Endothelial cell of hepatic sinusoid (primary cell): ENCODE data around the gene ZFP36.

Experiments
- in situ Hi-C: cut with HindIII; loops from 2 replicates; pipeline ENCODE4 v1.10.0; 2017; ENCODE audit warnings: low sequenced_read_pairs

The ZFP36 gene

DNA sequence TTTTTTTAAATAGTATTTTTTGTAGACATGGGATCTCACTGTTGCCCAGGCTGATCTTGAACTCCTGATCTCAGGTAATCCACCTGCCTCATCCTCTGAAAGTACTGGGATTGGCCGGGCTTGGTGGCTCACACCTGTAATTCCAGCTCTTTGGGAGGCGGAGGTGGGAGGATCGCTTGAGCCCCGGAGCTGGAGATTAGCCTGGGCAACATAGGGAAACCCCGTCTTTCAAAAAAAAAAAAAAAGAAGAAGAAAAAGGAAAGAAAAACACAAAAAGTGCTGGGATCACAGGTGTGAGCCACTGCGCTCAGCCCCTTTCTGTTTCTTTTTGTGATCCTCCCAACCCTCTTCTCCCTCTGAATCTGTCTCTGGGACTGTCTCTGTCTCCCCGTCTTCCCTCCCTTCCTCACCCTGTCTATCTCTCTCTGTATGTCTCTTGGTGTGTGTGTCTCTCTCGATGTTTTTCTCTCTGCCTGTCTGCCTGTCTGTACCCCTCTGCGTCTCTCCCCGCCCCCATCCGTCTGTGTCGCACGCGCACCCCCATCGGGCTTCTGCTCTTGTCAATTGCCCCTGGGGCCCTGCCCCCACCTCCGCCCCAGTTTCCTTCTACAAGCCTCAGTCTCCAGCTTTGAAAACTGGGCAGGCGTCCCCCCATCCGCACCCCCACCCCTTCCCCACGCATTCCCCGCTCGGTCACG, 540 bp upstream of the ZFP36 start:
- in situ Hi-C loops, result no loop called here

DNA sequence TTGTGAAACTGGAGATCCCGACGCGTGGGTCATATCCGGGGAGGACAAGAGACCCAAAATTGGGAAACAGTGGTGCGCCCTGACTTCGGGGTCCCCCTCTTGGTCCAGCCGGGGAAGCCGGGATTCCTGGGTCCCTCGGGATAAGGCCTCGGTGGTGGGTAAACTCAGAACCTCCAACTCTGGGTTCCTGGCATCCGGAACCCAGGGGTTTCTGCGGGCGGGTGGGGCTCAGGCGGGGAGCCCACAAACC, 688 bp downstream of the ZFP36 start:
- in situ Hi-C loops, result no loop called here

DNA sequence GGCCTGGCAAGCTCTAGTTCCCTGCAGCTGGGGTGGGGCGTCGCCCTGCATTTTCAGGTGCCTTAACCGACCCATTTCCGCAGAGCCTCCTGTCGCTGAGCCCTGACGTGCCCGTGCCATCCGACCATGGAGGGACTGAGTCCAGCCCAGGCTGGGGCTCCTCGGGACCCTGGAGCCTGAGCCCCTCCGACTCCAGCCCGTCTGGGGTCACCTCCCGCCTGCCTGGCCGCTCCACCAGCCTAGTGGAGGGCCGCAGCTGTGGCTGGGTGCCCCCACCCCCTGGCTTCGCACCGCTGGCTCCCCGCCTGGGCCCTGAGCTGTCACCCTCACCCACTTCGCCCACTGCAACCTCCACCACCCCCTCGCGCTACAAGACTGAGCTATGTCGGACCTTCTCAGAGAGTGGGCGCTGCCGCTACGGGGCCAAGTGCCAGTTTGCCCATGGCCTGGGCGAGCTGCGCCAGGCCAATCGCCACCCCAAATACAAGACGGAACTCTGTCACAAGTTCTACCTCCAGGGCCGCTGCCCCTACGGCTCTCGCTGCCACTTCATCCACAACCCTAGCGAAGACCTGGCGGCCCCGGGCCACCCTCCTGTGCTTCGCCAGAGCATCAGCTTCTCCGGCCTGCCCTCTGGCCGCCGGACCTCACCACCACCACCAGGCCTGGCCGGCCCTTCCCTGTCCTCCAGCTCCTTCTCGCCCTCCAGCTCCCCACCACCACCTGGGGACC, 1.2 kb downstream of the ZFP36 start:
- in situ Hi-C loops, result no loop called here

DNA sequence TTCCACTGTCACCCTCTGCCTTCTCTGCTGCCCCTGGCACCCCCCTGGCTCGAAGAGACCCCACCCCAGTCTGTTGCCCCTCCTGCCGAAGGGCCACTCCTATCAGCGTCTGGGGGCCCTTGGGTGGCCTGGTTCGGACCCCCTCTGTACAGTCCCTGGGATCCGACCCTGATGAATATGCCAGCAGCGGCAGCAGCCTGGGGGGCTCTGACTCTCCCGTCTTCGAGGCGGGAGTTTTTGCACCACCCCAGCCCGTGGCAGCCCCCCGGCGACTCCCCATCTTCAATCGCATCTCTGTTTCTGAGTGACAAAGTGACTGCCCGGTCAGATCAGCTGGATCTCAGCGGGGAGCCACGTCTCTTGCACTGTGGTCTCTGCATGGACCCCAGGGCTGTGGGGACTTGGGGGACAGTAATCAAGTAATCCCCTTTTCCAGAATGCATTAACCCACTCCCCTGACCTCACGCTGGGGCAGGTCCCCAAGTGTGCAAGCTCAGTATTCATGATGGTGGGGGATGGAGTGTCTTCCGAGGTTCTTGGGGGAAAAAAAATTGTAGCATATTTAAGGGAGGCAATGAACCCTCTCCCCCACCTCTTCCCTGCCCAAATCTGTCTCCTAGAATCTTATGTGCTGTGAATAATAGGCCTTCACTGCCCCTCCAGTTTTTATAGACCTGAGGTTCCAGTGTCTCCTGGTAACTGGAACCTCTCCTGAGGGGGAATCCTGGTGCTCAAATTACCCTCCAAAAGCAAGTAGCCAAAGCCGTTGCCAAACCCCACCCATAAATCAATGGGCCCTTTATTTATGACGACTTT, 2.0 kb downstream of the ZFP36 start:
- in situ Hi-C loops, result no loop called here

DNA sequence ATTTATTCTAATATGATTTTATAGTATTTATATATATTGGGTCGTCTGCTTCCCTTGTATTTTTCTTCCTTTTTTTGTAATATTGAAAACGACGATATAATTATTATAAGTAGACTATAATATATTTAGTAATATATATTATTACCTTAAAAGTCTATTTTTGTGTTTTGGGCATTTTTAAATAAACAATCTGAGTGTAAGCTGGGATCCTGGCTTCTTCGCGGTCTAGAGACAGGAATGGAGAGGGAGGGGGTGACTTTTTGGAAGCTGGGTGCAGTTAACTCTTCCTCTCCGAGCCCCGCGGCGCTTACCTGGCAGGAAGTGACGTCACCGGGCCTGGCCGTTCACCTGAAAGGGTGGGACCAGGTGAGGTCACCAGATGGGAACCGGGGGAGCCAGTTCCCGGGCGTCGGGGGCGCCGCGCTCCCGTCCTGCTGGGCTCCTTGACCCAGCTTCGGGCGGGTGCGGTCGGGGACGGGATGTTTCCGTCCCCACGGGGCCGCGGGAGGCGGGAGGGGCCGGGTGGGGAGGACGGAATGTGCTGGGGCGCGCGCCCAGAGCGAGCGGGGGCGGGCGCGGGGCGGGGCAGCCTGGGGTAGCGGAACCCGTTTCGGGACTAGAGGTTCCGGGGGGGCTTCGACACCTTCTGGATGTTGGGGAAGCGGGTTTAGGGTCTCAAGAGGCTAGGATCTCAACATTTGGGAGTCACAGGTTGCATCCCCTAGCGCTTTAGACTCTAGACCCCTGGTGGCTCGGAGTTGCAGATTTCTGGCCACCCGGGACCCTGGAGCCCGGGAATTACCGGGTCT, 2.8 kb downstream of the ZFP36 start:
- in situ Hi-C loops, result no loop called here

DNA sequence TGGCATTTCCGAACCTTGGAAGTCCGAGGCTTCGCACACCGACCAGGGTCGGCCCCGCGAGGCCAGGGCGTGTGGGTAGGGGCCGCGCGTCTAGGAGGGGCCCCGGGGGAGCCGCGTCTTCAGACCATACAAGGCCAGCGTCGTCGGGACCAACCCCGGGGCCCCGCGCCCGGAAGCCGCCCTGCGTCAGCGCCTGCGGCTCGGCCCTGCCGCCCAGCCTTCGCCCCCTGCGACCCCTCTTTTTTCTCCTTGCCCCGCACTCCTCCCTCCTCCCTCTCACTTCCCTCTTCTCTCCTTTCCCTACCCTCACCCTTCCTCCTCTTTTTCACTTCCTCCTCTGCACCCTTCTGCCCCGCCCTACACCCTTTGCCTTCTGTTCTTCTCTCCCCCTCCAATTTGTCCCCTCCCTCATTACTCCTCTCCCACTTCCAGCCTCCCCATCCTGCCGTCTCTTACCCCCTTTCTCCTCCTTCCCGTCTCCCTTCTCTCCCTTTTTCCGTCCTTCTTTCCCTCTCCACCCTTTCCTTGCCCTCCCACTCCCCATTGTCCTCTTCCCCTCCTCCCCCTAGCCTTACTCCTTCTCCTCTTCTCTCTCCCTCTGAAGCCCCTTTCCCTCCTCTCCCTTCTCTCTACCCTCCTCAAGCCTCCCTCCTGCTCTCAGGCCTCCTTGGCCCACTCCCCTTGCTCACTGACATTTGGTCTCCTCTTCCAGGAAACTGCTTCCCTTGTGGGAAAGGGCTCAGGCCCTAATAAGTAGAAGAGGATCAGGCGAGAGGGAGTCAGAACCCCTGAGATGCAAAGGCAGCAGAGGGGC, 3.6 kb downstream of the ZFP36 start:
- in situ Hi-C loops, result no loop called here

DNA sequence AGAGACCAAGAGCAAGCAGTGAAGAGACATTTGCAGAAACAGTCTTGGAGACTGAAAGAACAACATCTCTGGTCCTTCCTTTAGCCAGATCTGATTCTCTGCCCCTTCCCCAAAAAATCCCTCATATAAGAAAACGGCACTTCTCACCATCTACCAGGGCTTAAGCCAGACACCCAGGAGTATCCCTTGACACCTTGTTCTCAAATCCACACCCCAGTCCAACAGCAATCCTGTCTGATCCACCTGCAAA, 4.1 kb downstream of the ZFP36 start:
- in situ Hi-C loops, result no loop called here

DNA sequence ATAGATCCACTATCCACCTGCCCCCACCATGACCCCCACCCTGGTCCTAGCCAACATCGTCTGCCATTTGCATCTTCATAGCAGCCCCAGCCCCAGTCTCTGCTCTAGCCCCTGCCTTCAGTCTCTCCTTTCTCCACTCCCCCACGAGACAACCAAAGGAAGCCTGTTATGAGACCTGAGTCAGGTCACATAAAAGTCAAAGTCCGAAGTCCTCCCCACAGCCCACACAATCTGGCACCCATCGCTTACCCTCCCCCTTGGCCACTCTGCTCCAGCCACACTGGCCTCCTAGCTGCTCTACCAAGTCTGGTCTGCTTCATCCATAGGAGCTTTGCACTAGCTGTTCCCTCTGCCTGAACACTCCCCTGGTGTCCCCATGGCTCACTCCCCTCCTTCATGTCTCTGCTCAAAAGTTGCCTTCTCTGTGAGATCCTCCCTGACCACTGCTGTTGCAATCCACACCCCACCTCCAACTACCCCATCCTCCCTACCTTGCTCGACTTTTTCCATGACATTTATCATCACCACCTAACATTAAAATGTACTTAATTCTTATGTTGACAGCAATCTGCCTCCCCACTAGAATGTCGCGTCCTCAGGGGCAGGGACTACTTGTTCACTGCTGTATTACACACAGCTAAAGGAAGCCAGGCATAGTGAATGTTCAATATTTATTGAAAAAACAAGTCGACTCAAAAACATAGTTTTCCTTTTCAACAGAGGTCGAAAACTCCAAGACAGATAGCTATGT, 4.6 kb downstream of the ZFP36 start:
- in situ Hi-C loops, result no loop called here

DNA sequence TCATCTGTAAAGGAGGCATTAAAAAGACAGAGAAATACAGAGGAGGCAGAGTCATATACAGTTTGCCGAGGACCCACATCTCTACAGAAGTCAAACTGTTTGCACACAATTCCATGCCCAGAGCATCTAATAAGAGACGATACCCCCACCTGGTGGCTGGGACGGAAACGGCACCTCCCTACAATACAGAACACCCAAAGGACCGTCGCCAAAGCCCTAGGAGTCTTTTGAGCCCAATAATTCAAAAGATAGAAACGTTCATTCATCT, 5.1 kb downstream of the ZFP36 start:
- in situ Hi-C loops, result no loop called here

DNA sequence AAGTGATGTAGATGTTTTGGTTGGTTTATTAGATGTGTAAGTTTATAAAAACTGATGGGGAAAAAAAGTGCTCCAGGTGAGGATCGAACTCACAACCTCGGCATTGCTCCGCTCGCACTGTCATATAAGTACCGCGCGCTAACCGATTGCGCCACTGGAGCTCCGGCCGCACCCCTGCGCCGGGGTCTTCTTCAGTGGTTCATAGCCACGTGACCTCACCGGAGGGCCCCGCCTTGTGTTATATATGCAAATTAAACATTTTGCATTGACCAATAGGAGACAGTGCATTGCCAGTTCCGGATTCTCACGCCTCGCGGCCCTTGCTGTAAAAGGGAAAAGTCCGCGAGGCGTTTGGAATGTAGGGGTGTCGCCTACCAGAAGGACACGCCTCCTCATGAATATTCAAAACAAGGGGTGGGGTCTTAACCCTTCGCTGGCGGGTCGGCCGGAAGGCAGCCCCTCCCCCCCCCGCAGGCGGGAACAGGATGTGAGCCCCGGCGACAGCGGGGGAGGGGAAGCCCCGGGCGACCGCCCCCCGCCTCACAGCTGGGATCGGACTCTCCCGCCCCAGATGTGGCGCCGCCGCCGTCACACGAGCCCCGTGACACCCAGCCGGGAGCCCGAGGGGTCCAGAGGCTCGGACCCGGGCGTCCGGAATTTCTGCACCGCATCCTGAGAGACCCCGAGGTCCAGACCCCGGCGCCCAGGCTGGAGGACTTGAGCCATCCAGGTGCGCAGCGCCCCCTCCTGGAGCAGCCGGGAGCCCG, 5.6 kb downstream of the ZFP36 start, which contains the start of gene PLEKHG2:
Gene PLEKHG2, plus strand, starts transcription at position 570 of the 767 bp plus-strand sequence. CDS start 1,418 bp downstream, outside the sequence.
- in situ Hi-C loops, result no loop called here

DNA sequence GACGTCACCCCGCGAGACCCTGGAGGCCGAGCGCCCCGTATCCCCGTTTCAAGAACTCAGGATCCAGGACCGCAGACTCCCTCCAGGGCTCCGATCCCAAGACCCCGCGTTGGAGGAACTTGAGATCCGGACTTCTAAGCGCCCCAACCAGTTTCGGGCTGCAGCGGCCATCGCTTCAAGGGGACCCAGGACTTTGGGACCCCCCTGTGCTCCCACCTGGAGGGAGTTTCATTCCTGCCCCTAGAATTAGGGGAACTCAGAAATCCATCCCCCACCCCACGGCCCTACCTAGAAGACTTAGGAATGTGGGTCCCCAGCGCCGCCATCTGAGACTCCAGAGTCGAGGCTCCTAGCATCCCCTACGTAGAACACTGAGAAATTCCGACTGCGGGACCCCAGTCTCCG, 6.2 kb downstream of the ZFP36 start:
- in situ Hi-C loops, result no loop called here

DNA sequence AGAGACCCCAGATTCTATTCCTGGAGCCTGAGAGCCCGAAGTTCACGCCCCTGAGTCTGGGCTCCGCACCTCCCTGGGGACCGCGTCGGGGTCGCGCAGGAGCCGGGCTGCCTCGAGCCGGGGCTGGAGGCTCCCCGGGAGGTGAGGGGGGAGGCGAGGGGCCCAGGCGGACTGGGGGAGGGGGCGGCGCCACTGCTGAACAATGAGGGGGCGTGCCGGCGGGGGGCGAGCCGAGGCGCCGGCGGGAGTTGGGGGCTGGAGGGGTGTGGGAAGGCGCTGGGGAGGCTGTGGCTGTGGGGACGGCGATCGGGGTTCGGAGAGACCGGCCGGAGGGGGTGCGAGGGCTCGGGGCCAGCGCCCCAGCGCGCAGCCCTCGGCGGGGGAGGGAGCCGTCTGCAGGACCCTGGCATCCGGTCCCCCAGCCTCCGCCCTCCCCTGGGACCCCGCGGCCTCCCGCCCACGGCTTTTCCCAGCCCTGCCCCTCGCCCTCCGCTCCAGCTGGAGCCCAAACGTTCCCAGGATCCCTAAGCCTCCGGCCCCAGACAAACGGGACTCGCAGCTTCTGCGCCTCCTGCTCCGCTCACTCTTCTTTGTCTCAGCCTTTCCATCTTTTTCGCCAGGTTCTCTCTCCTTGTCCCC, 6.7 kb downstream of the ZFP36 start:
- in situ Hi-C loops, result no loop called here

DNA sequence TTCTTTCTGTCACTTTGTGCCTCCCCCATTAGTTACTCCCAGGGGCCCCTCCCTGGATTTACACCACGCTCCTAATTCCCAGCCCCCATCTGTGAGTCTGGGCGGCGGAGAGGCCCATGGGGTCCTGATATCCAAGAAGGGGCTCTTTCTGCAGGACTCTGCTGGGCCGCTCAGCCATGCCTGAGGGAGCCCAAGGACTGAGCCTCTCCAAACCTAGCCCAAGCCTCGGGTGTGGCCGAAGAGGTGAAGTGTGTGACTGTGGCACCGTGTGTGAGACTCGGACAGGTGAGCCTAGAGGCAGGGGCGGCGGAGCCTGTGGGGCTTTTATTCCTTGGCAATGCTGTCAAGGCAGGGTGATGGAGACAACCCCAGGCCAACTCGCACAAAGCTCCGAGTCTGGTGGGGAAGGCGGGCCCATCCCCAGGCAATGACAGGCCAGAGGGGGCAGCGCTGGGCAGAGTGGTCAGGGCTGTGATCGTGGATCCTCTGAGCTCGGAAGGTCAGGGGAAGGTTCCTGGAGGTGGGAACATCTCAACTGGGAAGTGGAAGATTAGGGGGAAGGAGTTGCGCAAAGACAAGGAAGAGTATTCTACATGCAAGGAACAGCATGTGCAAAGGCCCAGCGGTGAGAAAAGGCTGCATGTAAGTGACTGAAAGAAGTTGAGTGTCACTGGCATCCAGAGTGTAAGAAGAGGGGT, 7.4 kb downstream of the ZFP36 start:
- in situ Hi-C loops, result no loop called here

DNA sequence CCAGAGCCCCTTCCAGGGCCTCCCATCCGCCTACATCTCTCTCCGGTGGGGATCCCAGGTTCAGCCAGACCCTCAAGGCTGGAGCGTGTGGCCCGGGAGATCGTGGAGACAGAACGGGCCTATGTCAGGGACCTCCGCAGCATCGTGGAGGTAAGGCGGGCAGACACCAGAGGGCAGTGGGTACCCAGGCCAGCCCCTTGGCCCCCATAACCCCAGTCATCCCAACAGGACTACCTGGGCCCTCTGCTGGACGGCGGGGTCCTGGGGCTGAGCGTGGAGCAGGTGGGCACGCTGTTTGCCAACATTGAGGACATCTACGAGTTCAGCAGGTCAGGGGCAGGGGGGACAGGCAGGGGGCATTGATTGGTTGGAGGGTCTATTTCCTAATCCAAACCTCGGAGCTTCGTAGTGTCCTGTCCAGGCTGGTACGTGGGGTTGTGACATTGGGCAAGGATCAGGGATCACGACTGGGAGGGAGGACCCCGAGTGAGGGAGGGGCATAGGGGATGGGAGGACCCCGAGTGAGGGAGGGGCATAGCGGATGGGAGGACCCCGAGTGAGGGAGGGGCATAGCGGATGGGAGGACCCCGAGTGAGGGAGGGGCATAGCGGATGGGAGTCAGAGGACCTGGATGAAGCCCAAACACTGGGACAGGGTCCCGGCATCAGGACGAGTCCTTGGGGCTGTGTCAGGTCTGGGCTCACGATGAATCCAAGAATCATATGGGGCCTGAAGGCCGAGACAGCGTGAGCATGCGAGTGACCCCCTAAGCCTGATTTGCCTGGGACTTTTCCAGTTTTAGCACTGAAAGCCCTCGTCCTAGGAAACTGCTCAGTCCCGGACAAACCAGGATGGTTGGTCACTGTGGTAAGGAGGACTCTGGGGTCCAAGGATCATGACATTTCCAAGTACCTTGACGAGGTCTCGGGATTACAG, 8.7 kb downstream of the ZFP36 start:
- in situ Hi-C loops, result no loop called here

DNA sequence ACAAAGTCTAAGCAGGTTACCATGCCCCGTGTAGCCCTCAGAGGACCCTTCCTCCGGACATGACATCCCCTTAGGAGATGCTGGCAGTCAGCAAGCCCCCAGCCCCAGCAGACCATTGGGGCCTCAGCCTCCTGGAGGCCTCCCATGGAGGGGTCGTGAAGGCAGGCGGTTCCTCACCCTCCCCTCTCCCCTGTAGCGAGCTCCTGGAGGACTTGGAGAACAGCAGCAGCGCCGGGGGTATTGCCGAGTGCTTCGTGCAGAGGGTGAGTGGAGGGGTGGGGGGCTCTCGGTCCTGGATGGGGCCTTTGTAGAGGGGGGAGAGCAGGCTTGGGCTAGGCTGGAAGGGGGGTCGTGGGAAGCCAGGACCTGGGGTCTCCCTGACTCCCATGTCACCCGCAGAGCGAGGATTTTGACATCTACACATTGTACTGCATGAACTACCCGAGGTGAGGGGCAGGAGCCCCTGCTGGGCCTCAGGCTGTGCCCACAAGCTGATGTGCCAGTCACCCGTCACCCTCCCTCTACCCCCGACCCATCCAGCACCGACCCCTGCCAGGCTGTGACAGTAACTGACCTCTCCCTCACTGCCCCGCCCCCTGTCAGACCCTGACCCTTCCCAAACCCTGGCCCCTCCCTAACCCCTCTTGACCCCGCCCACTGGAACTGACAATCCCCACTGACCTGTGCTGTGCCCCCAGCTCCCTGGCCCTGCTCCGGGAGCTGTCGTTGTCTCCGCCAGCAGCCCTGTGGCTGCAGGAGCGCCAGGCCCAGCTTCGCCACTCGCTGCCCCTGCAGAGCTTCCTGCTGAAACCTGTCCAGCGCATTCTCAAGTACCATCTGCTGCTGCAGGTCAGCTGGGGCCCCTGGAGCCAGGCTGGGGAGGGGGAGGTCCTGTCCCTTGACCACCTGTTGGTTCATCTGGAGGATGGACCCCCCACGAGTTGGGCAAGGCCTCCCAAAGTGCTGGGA, 9.8 kb downstream of the ZFP36 start:
- in situ Hi-C loops, result no loop called here
